Lower leg skin (tissue), 3 donors: ENCODE measurements around the gene GABBR2.

Experiments
- CTCF ChIP-seq, 3 donors: fragments of 450-650 bp; IDR thresholded peaks; one replicate each; pipeline ENCODE4 v1.5.1; 2016; ENCODE audit warnings: antibody characterized with exemption in 3 of 3, mild to moderate bottlenecking in 3 of 3, moderate library complexity in 2 of 3
- POLR2A ChIP-seq, 2 donors: fragments of 450-650 bp; IDR thresholded peaks; one replicate each; pipeline ENCODE4 v1.6.1; 2016 to 2017; ENCODE audit warnings: antibody characterized with exemption in 2 of 2, mild to moderate bottlenecking in 1 of 2, moderate library complexity in 1 of 2

- no peak for TF ChIP-seq CTCF (IDR thresholded peaks at IDR 0.05)
- no peak for TF ChIP-seq POLR2A (IDR thresholded peaks at IDR 0.05)
Measured at GRCh38 chr9:98602839-98603500, 105.8 kb downstream of the GABBR2 start.
